Lung (tissue), 12 donors: ENCODE data around the gene MDFI. TPM values are rescaled to one million over a fixed set of nuclear protein-coding genes. Genes with fewer than 3 reads are reported as not detected.
A peak's percentile ranks its signal among the peaks of the same experiment; 100 is the strongest.

Experiments
- ATAC-seq: fragments of 200-7000 bp; cut with Tn5 transposase; one replicate; pipeline ENCODE4 v1.9.1; 2020; ENCODE audit warnings: moderate number of reproducible peaks; ENCODE audit not compliant: insufficient read depth, low FRiP score
- DNase-seq, 3 donors: peaks; one replicate each; pipeline ENCODE4 v3.0.0-alpha.2; 2013 to 2017
- H3K27ac ChIP-seq, 2 donors: one replicate each; pipeline ENCODE4 v1.5.1; 2013; ENCODE audit warnings: mild to moderate bottlenecking in 2 of 2, moderate library complexity in 2 of 2, control low read depth in 1 of 2, inconsistent platforms in 1 of 2, low read depth in 1 of 2, low read length in 1 of 2
- H3K27me3 ChIP-seq, 3 donors: one replicate each; pipeline ENCODE4 v1.5.1; 2013; ENCODE audit warnings: low read length in 2 of 3; ENCODE audit not compliant: control insufficient read depth in 3 of 3, insufficient read depth in 3 of 3
- H3K36me3 ChIP-seq, 4 donors: one replicate each; pipeline ENCODE4 v1.5.1; 2013; ENCODE audit warnings: low read length in 4 of 4, mild to moderate bottlenecking in 1 of 4, moderate library complexity in 1 of 4; ENCODE audit not compliant: control insufficient read depth in 4 of 4, insufficient read depth in 4 of 4
- H3K4me1 ChIP-seq, 5 donors: one replicate each; pipeline ENCODE4 v1.5.1; 2013; ENCODE audit warnings: low read length in 5 of 5, mild to moderate bottlenecking in 2 of 5, moderate library complexity in 1 of 5; ENCODE audit not compliant: control insufficient read depth in 5 of 5, insufficient read depth in 5 of 5
- H3K4me3 ChIP-seq: one replicate; pipeline ENCODE4 v1.5.1; 2013; ENCODE audit warnings: mild to moderate bottlenecking, control low read depth, moderate library complexity
- H3K9ac ChIP-seq, 2 donors: one replicate each; pipeline ENCODE4 v1.5.1; 2013; ENCODE audit warnings: low read length in 2 of 2, control low read depth in 1 of 2; ENCODE audit not compliant: insufficient read depth in 1 of 2
- H3K9me3 ChIP-seq, 4 donors: one replicate each; pipeline ENCODE4 v1.5.1; 2013; ENCODE audit warnings: low read length in 3 of 4, mild to moderate bottlenecking in 1 of 4, moderate library complexity in 1 of 4; ENCODE audit not compliant: control insufficient read depth in 4 of 4, insufficient read depth in 3 of 4
- WGBS, 2 donors: extraction: QIAGEN DNeasy Blood & Tissue Kit; methylation state at CpG; one replicate each; pipeline ENCODE4 v1.1.7; 2013; 5-methylcytosine and 5-hydroxymethylcytosine counted together
- polyA plus RNA-seq, 2 donors: library from polyadenylated mRNA; stranded (reverse); fragments of 200-250 nt; gene quantifications; one replicate each; pipeline ENCODE4 v1.2.1, GENCODE V29; 2013
- total RNA-seq, 2 donors: library from RNA; depleted of rRNA in 1 of 2; stranded (reverse); fragments of >200 nt in 1 of 2; gene quantifications; one replicate each; pipeline ENCODE4 v1.2.1, GENCODE V29; 2014 to 2021
- TF ChIP-seq, protein P1 (sequence below): IDR thresholded peaks from 2 replicates; pipeline ENCODE4 v1.5.1; 2012; ENCODE audit warnings: mild to moderate bottlenecking; ENCODE audit errors: control extremely low read depth, extremely low read depth
- donor health status: control.
- donor health status: control.
- donor health status: Bipolar disorder and iron deficiency.
- donor health status: healthy.
- donor health status: DM: yes; HTN: yes; CAD: no.

Gene MDFI
- total and polyA plus RNA-seq, 4 donors: 16.4 to 36.4 (median 21.9) TPM

DNA sequence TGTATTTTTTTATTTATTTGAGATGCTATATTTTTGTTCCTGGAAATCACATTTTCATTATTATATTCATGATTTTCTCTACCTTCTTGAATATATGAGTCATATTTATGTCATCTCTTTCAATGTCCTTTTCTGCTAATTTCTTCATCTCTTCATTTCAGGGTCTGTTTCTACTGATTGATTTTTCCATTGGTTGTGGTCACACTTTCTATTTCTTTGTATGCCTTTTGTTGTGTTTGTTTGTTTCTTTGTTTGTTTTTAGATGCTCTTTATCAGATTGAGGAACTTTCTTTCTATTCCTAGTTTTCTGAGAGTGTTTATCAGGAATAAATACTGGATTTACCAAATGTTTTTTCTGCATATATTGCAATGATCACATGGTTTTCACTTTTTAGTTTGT, 16.9 kb upstream of the MDFI start:
- H3K9me3 ChIP-seq: peaks cover 0 to 3% (median 0%) of the 10 kb centered on the region in 4 donors
- ATAC-seq: no peak

DNA sequence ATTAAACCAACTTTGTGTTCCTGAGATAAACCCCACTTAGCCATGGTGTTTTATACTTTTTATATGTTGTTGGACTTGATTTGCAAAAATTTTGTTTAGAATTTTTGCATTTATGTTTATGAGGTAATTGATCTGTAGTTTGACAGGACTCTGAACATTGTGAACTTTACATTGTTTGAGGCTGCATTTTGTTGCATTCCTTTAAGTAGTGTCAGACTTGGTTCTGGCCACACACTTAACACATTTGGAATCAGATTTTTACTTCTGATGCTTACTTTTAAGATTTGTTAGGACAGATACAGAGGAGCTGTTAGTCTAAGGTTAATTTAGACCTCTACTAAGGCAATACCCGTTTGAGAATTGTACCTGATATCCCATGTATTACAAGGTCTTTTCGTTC, 16.5 kb upstream of the MDFI start:
- ATAC-seq: no peak
- Histone ChIP-seq H3K27ac (no peak overlapping the region), H3K9me3 (peaks cover 0 to 3% (median 0%) of the 10 kb centered on the region in 4 donors), H3K36me3 (no peaks in the 10 kb centered on the region), H3K4me1 (peaks cover 0 to 38% (median 3%) of the 10 kb centered on the region in 5 donors), H3K4me3 (no peak overlapping the region), H3K9ac (no peak overlapping the region), H3K27me3 (no peaks in the 10 kb centered on the region)
- WGBS, 2 donors: 71 to 72% methylated on average over 2 of the region's 2 CpGs
- TF ChIP-seq, protein P1, sequence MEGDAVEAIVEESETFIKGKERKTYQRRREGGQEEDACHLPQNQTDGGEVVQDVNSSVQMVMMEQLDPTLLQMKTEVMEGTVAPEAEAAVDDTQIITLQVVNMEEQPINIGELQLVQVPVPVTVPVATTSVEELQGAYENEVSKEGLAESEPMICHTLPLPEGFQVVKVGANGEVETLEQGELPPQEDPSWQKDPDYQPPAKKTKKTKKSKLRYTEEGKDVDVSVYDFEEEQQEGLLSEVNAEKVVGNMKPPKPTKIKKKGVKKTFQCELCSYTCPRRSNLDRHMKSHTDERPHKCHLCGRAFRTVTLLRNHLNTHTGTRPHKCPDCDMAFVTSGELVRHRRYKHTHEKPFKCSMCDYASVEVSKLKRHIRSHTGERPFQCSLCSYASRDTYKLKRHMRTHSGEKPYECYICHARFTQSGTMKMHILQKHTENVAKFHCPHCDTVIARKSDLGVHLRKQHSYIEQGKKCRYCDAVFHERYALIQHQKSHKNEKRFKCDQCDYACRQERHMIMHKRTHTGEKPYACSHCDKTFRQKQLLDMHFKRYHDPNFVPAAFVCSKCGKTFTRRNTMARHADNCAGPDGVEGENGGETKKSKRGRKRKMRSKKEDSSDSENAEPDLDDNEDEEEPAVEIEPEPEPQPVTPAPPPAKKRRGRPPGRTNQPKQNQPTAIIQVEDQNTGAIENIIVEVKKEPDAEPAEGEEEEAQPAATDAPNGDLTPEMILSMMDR: no peak
- no peak for DNase-seq

More for the DNA sequence above, 16.9 kb upstream of the MDFI start:
- H3K4me1 ChIP-seq: peaks cover 0 to 33% (median 3%) of the 10 kb centered on the region in 5 donors
- TF ChIP-seq, protein P1: no peak
- no peak for DNase-seq
- no peak overlapping the region for H3K27ac ChIP-seq
- no peaks in the 10 kb centered on the region for H3K36me3 ChIP-seq
- no peaks in the 10 kb centered on the region for H3K27me3 ChIP-seq
- H3K9ac ChIP-seq: no peak overlapping the region
- no peak overlapping the region for H3K4me3 ChIP-seq

DNA sequence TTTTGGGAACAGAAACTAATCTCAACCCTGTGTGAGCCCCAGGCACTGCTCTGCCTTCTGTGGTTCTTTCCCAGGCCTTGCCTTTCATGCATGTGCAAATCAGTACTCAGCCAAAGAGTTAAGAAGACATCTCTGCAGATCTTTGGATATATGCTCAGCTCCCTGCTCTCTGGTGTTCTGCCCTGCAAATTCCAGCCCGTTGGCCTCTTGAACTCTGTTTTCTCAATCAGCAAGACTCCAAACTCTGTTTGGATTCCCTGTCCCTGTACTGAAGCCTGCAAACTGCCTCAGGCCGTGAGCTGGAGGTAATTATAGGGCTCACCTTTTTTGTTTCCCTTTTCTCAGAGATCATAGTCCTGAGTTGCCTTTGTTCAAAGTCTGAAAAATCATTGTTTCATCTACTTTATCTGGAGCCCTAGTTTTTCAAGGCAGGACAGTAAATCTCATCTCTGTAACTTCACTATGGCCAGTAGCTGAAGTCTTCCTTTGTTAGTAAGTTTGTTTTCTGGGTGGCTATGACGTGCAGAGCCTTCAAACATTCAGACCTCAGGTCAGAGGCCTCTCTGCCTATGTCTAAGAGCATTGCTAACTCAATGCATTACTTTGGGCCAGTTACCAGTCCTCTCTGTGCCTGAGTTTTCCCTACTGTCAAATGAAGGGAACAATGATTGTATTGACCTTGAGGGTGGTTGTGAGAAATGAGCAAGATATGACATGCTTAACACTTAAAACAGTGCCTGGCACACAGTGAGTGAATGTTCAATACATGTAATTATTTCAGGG, 15.9 kb upstream of the MDFI start:
- Histone ChIP-seq H3K27me3 (no peaks in the 10 kb centered on the region), H3K27ac (no peak overlapping the region), H3K36me3 (no peaks in the 10 kb centered on the region), H3K4me3 (no peak overlapping the region), H3K4me1 (peaks cover 0 to 43% (median 3%) of the 10 kb centered on the region in 5 donors), H3K9ac (no peak overlapping the region), H3K9me3 (peaks cover 0 to 3% (median 0%) of the 10 kb centered on the region in 4 donors)
- WGBS, 2 donors: 68 to 70% methylated on average over 3 of the region's 3 CpGs
- no peak for ATAC-seq
- TF ChIP-seq, protein P1: no peak
- peak in 2 of 3 donors; percentile 1 to 24 for DNase-seq

DNA sequence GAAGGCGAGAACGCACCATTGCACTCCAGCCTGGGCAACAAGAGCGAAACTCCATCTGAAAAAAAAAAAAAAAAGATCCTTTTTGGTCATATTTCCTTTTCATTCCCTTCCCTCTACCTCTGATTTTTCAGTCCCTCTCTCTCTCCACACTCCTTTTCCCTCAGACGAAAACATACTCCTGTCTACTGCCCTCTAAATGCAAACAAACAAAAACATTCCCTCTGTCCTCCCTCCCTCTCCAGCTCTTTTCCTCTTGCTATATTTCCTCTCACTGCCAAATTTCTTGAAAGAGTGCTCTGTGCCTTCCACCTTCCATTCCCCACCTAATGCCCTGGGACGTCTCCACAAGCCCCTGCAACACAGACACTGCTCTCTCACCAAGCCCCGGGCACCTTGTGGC, 14.9 kb upstream of the MDFI start:
- Histone ChIP-seq H3K9ac (no peak overlapping the region), H3K27ac (no peak overlapping the region), H3K27me3 (no peaks in the 10 kb centered on the region), H3K9me3 (peaks cover 0 to 3% (median 0%) of the 10 kb centered on the region in 4 donors), H3K36me3 (no peaks in the 10 kb centered on the region), H3K4me3 (no peak overlapping the region), H3K4me1 (peaks cover 0 to 42% (median 2%) of the 10 kb centered on the region in 5 donors)
- ATAC-seq: no peak
- TF ChIP-seq, protein P1: no peak
- WGBS, 2 donors: 90 to 95% methylated on average over 6 of the region's 6 CpGs
- DNase-seq: peak; percentile 2 to 51 (median 36)
